HUDEP-2 (cell line): Measurements from ENCODE around the gene CDH13.

Experiments
- DNase-seq, 76 experiments: peaks; one replicate each; lab custom pipeline; 2025; ENCODE audit not compliant: unreplicated experiment in 76 of 76; lab: John Stamatoyannopoulos, UW

Gene CDH13

DNA sequence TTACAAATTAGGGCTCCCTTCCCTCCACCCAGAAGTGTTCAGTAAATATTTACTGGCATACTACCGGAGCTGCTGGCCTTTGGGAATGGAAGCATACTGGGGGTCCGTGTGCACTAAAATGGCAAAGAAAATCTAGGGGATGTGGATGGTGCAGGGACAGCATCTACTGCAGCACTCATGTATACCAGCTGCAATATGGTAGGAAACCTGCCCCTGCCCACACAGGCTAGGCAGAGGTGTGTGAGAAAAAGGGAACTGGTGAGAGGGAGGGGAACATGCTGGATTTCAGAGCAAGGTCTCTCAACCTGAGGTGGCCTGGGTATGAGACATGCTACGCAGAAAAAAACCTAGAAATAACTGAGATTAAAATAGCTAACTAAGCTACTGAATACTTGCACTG, 145.4 kb downstream of the CDH13 start:
- no peak for DNase-seq

GRCh38 chr16:82773018-82773417, 146.2 kb downstream of the CDH13 start:
- DNase-seq: no peak

DNA sequence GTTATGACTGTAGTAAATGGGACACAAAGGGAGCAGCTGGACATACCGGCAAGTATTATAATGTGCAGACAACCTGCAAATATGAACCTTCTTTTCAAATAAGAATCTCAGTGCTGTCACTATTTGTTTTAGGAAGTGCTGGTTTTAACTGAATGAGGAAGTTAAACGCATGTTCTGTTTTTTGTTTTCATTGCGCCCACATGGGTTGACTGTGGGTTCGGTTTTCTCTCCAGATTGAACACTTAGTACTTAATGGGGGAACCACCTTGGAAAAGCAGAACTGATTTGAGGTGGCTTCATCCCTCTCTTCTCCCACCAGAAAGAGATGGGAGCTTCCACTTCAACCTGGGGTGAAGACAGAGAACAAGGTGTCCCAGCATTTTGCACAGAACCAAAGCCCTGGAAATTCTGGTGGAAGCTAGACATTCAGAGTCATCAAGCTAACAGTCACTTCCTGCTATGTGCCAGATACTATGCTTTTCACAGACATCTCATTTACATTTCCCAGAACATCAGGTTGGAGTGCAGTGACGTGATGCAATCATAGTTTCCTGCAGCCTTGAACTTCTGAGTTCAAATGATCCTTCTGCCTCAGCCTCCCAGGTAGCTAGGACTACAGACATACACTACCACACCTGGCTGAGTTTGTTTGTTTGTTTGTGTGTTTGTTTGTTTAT, 149.8 kb downstream of the CDH13 start:
- DNase-seq: no peak

DNA sequence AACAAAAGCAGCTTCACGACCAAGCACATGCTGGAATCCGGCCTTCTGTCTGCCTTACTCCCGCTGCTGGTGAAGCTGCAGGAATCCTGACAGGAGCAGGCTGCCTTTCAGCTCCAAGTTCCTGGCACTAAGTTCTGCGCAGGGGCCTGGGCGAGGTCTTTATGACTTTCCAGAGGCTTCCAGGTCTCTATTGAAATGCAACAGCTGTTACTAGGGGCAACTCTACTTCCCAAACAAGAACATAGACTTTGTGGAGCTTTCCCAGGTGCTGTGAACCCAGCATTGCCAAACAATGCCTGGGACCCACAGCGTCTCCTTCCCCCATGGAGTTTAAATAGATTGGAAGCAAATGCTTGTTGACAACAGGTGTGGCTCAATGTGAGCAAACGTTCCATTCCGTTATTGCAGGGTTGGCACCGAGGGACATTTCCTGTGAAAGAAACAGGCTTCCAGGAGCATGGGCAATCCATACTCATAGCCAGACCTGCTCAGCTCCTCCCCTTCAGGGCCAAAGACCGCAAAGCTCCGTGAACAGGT, 156.0 kb downstream of the CDH13 start:
- no peak for DNase-seq

GRCh38 chr16:82783933-82784572, 157.3 kb downstream of the CDH13 start:
- DNase-seq: no peak

DNA sequence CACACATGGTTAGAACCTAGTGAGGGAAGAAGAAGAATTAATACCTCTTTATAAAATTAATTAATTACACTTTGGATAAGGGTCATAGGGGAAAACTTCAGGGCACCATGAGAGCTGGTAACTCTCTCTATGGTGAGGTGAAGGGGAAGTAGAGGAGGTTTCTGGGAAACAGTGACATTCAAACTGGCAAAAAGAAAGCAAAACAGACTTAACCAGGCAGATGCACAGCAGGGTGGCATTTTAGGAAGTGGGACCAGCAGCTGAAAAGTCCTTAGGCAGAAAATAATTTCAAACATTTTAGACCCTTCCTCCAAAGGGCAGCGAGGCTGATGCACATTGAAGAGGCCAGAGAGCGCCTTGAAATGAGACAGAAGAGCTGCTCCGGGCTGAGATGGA, 157.8 kb downstream of the CDH13 start:
- no peak for DNase-seq

DNA sequence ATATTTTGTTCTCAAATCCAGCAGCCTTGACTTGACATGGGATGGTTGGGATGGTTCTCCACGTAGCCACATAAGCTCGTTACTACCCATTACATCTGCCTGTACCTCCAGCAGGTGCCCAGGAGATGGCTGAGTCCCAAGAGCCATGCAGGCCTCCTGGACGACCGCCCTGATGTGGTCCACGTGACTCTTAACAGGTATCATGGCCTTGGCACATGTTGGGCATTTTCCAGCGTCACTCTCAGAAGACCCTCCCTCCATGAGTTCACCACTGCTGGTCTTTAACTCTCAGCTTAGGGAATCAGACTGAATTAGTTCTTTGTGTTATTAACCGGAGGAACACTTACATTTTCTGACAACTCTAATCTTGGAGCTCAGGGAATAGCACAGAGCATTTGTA, 161.5 kb downstream of the CDH13 start:
- DNase-seq: no peak

DNA sequence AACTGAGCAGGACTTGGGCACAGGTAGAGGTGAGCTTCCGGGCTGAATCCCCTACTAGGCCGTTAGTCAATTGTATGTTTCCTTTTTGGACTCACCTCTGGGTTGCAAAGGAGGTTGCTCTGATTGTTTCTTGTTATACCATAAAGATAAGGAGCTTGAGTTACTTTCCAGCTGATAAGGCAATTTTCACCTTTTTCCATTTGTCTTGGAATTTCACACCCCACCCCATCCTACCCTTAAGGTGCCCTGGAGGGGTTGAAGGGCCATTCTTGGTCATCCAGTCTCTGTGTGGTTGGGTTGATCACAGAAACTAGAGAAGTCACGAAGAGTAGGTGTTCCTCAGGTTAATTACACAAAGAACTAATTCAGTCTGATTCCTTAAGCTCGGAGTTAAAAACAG, 162.2 kb downstream of the CDH13 start:
- no peak for DNase-seq

- no peak for DNase-seq
Measured at GRCh38 chr16:82792693-82793092, 165.9 kb downstream of the CDH13 start.

- DNase-seq: no peak
Measured at GRCh38 chr16:82793528-82794245, 166.9 kb downstream of the CDH13 start.

GRCh38 chr16:82796047-82796446, 169.3 kb downstream of the CDH13 start:
- no peak for DNase-seq

- DNase-seq: no peak
Measured at GRCh38 chr16:82801361-82801760, 174.6 kb downstream of the CDH13 start.

- DNase-seq: no peak
Measured at GRCh38 chr16:82805866-82806265, 179.1 kb downstream of the CDH13 start.

GRCh38 chr16:82807311-82807710, 180.5 kb downstream of the CDH13 start:
- no peak for DNase-seq

- no peak for DNase-seq
Measured at GRCh38 chr16:82808036-82808435, 181.3 kb downstream of the CDH13 start.

DNA sequence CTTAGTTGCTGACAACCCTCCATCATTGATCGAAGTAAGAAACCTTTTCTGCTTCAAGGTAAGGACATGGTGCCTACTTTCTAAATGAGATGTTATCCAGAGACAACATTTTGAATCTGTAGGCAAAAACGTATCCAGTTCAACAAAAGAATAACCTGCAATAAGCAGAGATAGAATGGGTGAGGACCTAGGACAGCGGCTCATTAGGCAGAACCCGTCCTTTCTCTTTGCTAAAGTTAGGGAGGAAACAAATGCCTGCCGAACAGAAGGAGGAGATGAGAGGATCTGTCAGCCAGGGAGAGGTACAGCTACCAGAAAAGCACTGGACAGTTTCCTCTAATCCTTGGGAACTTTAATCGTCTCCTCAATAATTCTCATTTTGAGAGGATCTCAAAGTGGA, 183.3 kb downstream of the CDH13 start:
- DNase-seq: no peak

DNA sequence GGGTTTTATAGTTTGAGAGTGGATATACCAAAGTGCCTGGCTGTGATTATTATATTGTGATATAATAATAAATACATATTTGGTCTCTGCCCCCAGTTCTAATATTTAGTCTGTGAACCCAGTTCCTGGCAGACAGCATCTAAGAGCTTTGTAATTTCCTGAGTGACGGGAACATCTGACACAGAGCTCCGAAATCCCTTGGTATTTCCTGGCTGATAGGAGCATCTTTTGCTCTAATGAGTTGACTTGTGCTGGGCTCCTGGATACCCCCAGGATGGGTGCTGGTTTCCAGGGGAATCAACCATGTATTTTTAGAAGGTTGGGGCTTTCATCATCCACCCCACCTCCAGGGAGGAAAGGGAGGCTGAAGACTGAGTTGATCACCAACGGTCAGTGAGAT, 187.3 kb downstream of the CDH13 start:
- DNase-seq: no peak

DNA sequence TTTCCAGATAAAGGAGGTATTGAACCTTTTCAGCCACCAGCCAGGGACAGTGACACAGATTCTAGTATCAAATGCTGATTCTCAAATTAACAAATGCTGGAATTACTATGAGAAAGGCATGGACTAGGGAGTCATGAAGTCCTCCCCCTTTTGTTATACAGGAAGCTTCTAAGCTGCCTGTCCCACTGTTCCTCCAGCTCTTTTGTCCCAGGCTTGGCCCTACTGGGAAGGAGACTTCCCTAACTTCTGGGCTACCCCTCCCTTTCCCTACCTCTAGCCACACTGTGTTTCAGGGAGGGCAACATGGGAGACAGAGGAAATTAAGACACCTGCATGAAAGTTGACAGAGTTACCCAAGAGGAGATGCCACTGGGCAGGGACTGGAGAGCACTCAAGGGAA, 192.5 kb downstream of the CDH13 start:
- no peak for DNase-seq

- DNase-seq: no peak
Measured at GRCh38 chr16:82820855-82821254, 194.1 kb downstream of the CDH13 start.

GRCh38 chr16:82824408-82824807, 197.6 kb downstream of the CDH13 start:
- DNase-seq: no peak

- no peak for DNase-seq
Measured at GRCh38 chr16:82829301-82829700, 202.5 kb downstream of the CDH13 start.

DNA sequence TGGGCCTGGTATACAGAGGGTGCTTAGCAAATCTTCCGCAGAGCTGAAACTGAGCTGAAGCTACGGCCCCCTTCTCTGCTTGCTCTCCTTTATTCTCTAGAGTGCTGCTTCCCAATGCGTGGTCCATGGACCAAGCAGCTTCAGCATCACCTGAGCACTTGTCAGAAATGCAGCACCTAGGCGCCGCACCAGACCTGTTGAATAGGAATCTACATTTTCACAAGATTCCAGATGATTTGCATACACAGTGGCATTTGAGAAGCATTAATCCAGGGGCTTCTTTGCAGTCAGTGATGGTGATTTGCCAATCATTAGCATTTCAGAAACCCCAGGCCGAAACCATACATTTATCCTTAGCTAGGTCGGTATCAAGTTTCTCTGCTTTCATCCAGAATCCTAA, 204.2 kb downstream of the CDH13 start:
- DNase-seq: no peak
